B cell (primary cell): ENCODE results near the gene TIRAP. TPM values are rescaled to one million over a fixed set of nuclear protein-coding genes. Genes with fewer than 3 reads are reported as not detected.
A peak's percentile ranks its signal among the peaks of the same experiment; 100 is the strongest.

Experiments used
- ATAC-seq: fragments of 200-7000 bp; cut with Tn5 transposase; one replicate; pipeline ENCODE4 v1.10.0; 2021; ENCODE audit warnings: low read depth, mild to moderate bottlenecking, moderate number of reproducible peaks, moderate library complexity
- CTCF ChIA-PET: fragments of 350-600 bp; sonication (Branson Sonifier 250); formaldehyde crosslinking; loops from one replicate; lab custom pipeline; 2021; ENCODE audit warnings: antibody characterized with exemption, inconsistent platforms; lab: Charles Lee
- POLR2A ChIA-PET: fragments of 350-600 bp; sonication (Branson Sonifier 250); formaldehyde crosslinking; loops from one replicate; lab custom pipeline; 2021; ENCODE audit warnings: antibody characterized with exemption; lab: Charles Lee
- DNase-seq: peaks from one replicate; pipeline ENCODE4 v3.0.0; 2013
- H2AFZ ChIP-seq: 2 replicates; pipeline ENCODE4 v1.6.1; 2012; ENCODE audit warnings: mild to moderate bottlenecking, low read depth, low read length; ENCODE audit not compliant: insufficient read depth, poor library complexity, severe bottlenecking
- H3K27ac ChIP-seq, 2 donors: 1 replicate in 1 of 2; 2 replicates in 1 of 2; pipeline ENCODE4 v1.5.1; 2012 to 2013; ENCODE audit warnings: low read length in 2 of 2, mild to moderate bottlenecking in 2 of 2, moderate library complexity in 1 of 2
- H3K27me3 ChIP-seq, 4 experiments: fragments of 200-600 bp in 1 of 4; sonication (generic) in 1 of 4; replicated peaks in 1 of 4; 1 replicate in 2 of 4; 2 replicates in 2 of 4; pipeline versions ENCODE4 v1.6.1 to v1.7.0; 2013 to 2016; ENCODE audit warnings: low read length in 3 of 4, mild to moderate bottlenecking in 2 of 4, mixed read lengths in 1 of 4, moderate library complexity in 1 of 4; ENCODE audit not compliant: insufficient read depth in 4 of 4, control insufficient read depth in 3 of 4; ENCODE audit errors: control extremely low read depth in 1 of 4
- H3K36me3 ChIP-seq, 2 experiments: replicated peaks in 1 of 2; 1 replicate in 1 of 2; 2 replicates in 1 of 2; pipeline versions ENCODE4 v1.6.1 to v1.7.1; 2013; ENCODE audit warnings: low read length in 1 of 2; ENCODE audit not compliant: insufficient read depth in 2 of 2, control insufficient read depth in 1 of 2; ENCODE audit errors: control extremely low read depth in 1 of 2, extremely low read depth in 1 of 2
- H3K4me1 ChIP-seq, 2 donors: fragments of 200-600 bp in 1 of 2; sonication (generic) in 1 of 2; 1 replicate in 1 of 2; 2 replicates in 1 of 2; pipeline versions ENCODE4 v1.5.1 to v1.6.1; 2013 to 2017; ENCODE audit warnings: low read length in 2 of 2; ENCODE audit not compliant: control insufficient read depth in 2 of 2, insufficient read depth in 2 of 2
- H3K4me2 ChIP-seq: replicated peaks from 2 replicates; pipeline ENCODE3; 2012; ENCODE audit warnings: mild to moderate bottlenecking, low read depth, low read length; ENCODE audit not compliant: poor library complexity, severe bottlenecking
- H3K4me3 ChIP-seq, 5 experiments: fragments of 200-600 bp in 1 of 5; sonication (generic) in 1 of 5; 1 replicate in 3 of 5; 2 replicates in 2 of 5; pipeline versions ENCODE4 v1.5.1 to v1.7.0; 2011 to 2016; ENCODE audit warnings: low read length in 4 of 5, mild to moderate bottlenecking in 4 of 5, low read depth in 2 of 5, control low read depth in 1 of 5, moderate library complexity in 1 of 5; ENCODE audit not compliant: insufficient read depth in 1 of 5; ENCODE audit errors: control extremely low read depth in 1 of 5, extremely low read depth in 1 of 5
- H3K79me2 ChIP-seq: fragments of 200-600 bp; sonication (generic); one replicate; pipeline ENCODE4 v1.6.0; 2016; ENCODE audit warnings: low read length; ENCODE audit not compliant: control insufficient read depth, insufficient read depth
- H3K9ac ChIP-seq: fragments of 200-600 bp; sonication (generic); 2 replicates; pipeline ENCODE4 v1.6.1; 2017; ENCODE audit warnings: mild to moderate bottlenecking, low read length, moderate library complexity
- H3K9me3 ChIP-seq, 3 donors: one replicate each; pipeline versions ENCODE4 v1.6.1 to v1.7.1; 2013; ENCODE audit warnings: low read length in 2 of 3; ENCODE audit not compliant: control insufficient read depth in 2 of 3, insufficient read depth in 1 of 3; ENCODE audit errors: control extremely low read depth in 1 of 3
- H4K20me1 ChIP-seq: 2 replicates; pipeline ENCODE4 v1.6.0; 2012; ENCODE audit warnings: mild to moderate bottlenecking, low read length; ENCODE audit not compliant: insufficient read depth, control insufficient read depth, poor library complexity, severe bottlenecking
- H3K27ac Mint-ChIP-seq: one replicate; pipeline ENCODE4 v1.8.0; 2021; ENCODE audit warnings: mixed read lengths
- H3K27me3 Mint-ChIP-seq: one replicate; pipeline ENCODE4 v1.8.0; 2021; ENCODE audit warnings: mixed read lengths
- H3K4me1 Mint-ChIP-seq: one replicate; pipeline ENCODE4 v1.8.0; 2021; ENCODE audit warnings: mixed read lengths
- H3K4me3 Mint-ChIP-seq: one replicate; pipeline ENCODE4 v1.8.0; 2021; ENCODE audit warnings: mixed read lengths
- H3K9me3 Mint-ChIP-seq: one replicate; pipeline ENCODE4 v1.8.0; 2022; ENCODE audit warnings: mixed read lengths; ENCODE audit not compliant: insufficient read depth
- EZH2 ChIP-seq: IDR thresholded peaks from 2 replicates; pipeline ENCODE4 v1.6.1; 2012; ENCODE audit warnings: borderline replicate concordance, low read depth, mild to moderate bottlenecking, moderate library complexity, low read length; ENCODE audit not compliant: insufficient read depth, poor library complexity, severe bottlenecking
- WGBS: methylation state at CpG from one replicate; pipeline ENCODE4 v1.1.5; 2013; ENCODE audit warnings: missing lambda C conversion rate; ENCODE audit not compliant: insufficient coverage; 5-methylcytosine and 5-hydroxymethylcytosine counted together
- intact Hi-C: fragments of 100-400 bp; cut with micrococcal nuclease; formaldehyde crosslinking; loops from one replicate; pipeline ENCODE4 v1.10.0; 2022
- polyA plus RNA-seq: library from polyadenylated mRNA; depleted of rRNA; stranded (reverse); fragments of >200 nt; gene quantifications from 2 replicates; pipeline ENCODE4 v1.2.3, GENCODE V29; 2012
- total RNA-seq, 2 donors: library from RNA; stranded (reverse); fragments of 120-200 nt in 1 of 2; gene quantifications; 1 replicate in 1 of 2; 2 replicates in 1 of 2; pipeline versions ENCODE4 v1.2.3 to v1.2.4, GENCODE V29; 2013 to 2022
- TF ChIP-seq, protein P1 (sequence below): fragments of 200-600 bp; IDR thresholded peaks from one replicate; pipeline ENCODE4 v1.8.0; 2022; ENCODE audit warnings: antibody characterized with exemption, mild to moderate bottlenecking

TIRAP gene
- total and polyA plus RNA-seq, 2 donors (not counting 1 experiment from before 2014, with no cell fraction given), result 9.9 to 25.1 TPM

DNA sequence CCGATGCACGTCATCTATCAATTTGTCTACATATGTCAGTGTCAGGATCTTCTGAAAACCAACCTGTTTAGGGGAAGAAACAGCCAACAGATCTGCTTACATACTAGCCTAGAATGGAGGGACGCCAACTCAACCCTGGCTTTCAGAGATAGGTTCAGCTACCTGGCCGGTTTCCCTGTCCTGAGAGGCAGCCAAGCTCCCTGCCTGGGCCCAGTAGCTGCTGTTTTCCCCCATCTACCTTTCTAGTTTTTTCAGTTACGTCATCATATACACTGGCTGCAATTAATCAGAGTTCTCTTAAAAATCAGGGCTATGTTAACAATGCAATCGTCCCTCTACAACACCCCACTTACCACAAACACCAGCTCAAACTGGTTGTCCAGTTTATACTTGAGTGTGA is 15.2 kb upstream of the TIRAP start:
- Histone ChIP-seq H3K36me3 (peaks cover 3 to 48% of the 10 kb centered on the region in 2 experiments), H3K9me3 (no peaks in the 10 kb centered on the region), H3K4me2 (peak overlapping the region; percentile 86), H3K79me2 (peaks cover 40% of the 10 kb centered on the region), H4K20me1 (no peaks in the 10 kb centered on the region), H3K9ac (peak overlapping the region; percentile 86), H3K27ac (peak overlapping the region; percentile 94 to 95), H3K4me1 (peaks cover 14 to 20% of the 10 kb centered on the region in 2 donors), H2AFZ (peak overlapping the region; percentile 84), H3K4me3 (peak overlapping the region; percentile 83 to 98 (median 89)), H3K27me3 (no peaks in the 10 kb centered on the region)
- intact Hi-C loops, result loop anchor here (2.0 to 10.0 kb wide), 3 partner anchors 205 to 673 kb away; partner anchors contain the start of genes CDON, HYLS1 and STT3A
- Mint-ChIP-seq H3K4me3 (peak overlapping the region; percentile 96), H3K27ac (peak overlapping the region; percentile 93), H3K4me1 (peaks cover 36% of the 10 kb centered on the region), H3K27me3 (no peaks in the 10 kb centered on the region), H3K9me3 (no peaks in the 10 kb centered on the region)
- 94% methylated on average over 5 of the region's 6 CpGs for WGBS
- TF ChIP-seq EZH2, result no peak
- TF ChIP-seq, protein P1, sequence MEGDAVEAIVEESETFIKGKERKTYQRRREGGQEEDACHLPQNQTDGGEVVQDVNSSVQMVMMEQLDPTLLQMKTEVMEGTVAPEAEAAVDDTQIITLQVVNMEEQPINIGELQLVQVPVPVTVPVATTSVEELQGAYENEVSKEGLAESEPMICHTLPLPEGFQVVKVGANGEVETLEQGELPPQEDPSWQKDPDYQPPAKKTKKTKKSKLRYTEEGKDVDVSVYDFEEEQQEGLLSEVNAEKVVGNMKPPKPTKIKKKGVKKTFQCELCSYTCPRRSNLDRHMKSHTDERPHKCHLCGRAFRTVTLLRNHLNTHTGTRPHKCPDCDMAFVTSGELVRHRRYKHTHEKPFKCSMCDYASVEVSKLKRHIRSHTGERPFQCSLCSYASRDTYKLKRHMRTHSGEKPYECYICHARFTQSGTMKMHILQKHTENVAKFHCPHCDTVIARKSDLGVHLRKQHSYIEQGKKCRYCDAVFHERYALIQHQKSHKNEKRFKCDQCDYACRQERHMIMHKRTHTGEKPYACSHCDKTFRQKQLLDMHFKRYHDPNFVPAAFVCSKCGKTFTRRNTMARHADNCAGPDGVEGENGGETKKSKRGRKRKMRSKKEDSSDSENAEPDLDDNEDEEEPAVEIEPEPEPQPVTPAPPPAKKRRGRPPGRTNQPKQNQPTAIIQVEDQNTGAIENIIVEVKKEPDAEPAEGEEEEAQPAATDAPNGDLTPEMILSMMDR, result no peak
- no peak for ATAC-seq
- POLR2A ChIA-PET, result no interaction called here
- CTCF ChIA-PET, result no interaction called here
- no peak for DNase-seq

DNA sequence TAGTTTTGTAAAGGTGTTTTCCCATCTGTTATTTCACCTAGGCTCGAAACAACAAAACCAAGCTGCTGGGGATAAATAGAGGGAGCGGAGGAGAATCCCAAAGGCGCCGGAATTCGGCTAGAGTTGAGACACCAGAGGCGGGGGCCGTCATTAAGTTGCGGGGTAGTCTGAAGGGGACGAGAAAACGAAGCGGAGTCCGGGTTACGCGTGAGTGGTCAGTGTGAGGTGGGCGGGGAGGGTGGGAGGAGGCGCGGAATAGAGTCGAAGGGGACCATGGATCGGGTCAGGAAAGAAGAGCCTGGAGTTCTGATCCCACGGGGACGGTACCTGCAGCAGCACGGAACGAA is 14.6 kb upstream of the TIRAP start:
- ChIA-PET CTCF (no interaction called here), POLR2A (interaction anchor here (0.5 to 1.6 kb wide), 6 partner anchors 14 to 57 kb away, joined by 3 to 9 read pairs (median 4); partner anchors contain the start of genes DCPS, FAM118B, RPUSD4 and TIRAP)
- intact Hi-C loops, result loop anchor here (2.0 to 10.0 kb wide), 3 partner anchors 206 to 674 kb away; partner anchors contain the start of genes CDON, HYLS1 and STT3A
- Mint-ChIP-seq H3K9me3 (no peaks in the 10 kb centered on the region), H3K4me3 (peak overlapping the region; percentile 96), H3K27me3 (no peaks in the 10 kb centered on the region), H3K27ac (peak overlapping the region; percentile 93), H3K4me1 (peaks cover 36% of the 10 kb centered on the region)
- H3K4me1 ChIP-seq, result peaks cover 14 to 20% of the 10 kb centered on the region in 2 donors
- ATAC-seq (peak; percentile 0), DNase-seq (no peak)
- TF ChIP-seq, protein P1, result no peak
- no peaks in the 10 kb centered on the region for H3K27me3 ChIP-seq
- 0% methylated on average over 22 of the region's 23 CpGs for WGBS
- H3K9ac ChIP-seq, result peak overlapping the region; percentile 86
- peak overlapping the region; percentile 84 for H2AFZ ChIP-seq
- peak overlapping the region; percentile 86 for H3K4me2 ChIP-seq
- H3K36me3 ChIP-seq, result peaks cover 3 to 48% of the 10 kb centered on the region in 2 experiments
- no peaks in the 10 kb centered on the region for H3K9me3 ChIP-seq
- H3K79me2 ChIP-seq, result peaks cover 41% of the 10 kb centered on the region
- peak overlapping the region; percentile 83 to 98 (median 89) for H3K4me3 ChIP-seq
- H3K27ac ChIP-seq, result peak overlapping the region; percentile 94 to 95
- no peaks in the 10 kb centered on the region for H4K20me1 ChIP-seq
